NCI-H1694 treated with DMSO at 0.1 percent for 48 hours (cell line): ENCODE results near the gene POLH.
"Not testable (repeated sequence)": the region's sequence is repeated elsewhere in the genome, so short reads cannot be mapped to it uniquely, and the experiment has no call there.

Source experiments
- DNase-seq: peaks from one replicate; lab custom pipeline; 2025; lab: John Stamatoyannopoulos, UW

POLH gene

GRCh38 chr6:43575772-43576551 is at the start of gene POLH, which contains the start of gene XPO5:
Gene POLH, plus strand, starts transcription at chr6:43576185. Its CDS starts 6,135 bp downstream, at chr6:43582320.
Gene XPO5, minus strand, starts transcription at chr6:43576038. Its CDS starts 174 bp downstream, at chr6:43575864.
- peak; percentile 74 for DNase-seq

DNA sequence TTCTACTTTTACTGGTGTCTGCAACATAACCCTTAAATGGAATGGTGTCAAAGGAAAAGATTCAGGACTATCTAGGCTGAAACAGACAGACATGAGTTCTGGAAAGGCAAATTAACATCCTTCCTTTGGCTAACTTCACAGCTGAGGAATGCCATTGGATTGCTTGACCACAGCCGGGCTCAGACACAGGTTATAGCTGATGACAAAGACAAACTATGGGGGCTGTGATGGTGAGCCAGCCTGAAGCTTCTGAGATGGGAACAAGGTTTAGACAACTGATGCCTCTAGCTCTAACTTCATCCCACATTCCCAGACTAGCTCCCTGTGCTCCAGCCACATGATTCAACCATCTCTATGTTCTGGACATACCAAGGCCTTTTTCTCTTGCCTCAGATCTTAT is 43.8 kb upstream of the POLH start:
- no peak for DNase-seq

GRCh38 chr6:43538986-43539385 is 37.0 kb upstream of the POLH start:
- not testable (repeated sequence) for DNase-seq

GRCh38 chr6:43539409-43539808 is 36.6 kb upstream of the POLH start:
- not testable (repeated sequence) for DNase-seq

DNA sequence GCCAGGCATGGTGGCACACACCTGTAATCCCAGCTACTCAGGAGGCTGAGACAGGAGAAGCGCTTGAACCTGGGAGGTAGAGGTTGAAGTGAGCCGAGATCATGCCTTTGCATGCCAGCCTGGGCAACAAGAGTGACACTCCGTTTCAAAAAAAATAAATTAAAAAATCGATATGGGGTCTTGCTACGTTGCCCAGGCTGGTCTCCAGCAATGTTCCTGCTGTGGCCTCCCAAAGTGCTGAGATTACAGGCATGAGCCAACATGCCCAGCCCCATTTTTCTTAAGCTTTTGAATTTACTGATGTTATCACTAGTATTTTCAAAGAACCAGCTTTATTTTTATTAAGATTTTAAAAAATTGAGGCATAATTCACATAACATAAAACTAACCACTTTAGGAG is 35.5 kb upstream of the POLH start:
- no peak for DNase-seq

GRCh38 chr6:43541774-43542471 is 34.1 kb upstream of the POLH start:
- no peak for DNase-seq

DNA sequence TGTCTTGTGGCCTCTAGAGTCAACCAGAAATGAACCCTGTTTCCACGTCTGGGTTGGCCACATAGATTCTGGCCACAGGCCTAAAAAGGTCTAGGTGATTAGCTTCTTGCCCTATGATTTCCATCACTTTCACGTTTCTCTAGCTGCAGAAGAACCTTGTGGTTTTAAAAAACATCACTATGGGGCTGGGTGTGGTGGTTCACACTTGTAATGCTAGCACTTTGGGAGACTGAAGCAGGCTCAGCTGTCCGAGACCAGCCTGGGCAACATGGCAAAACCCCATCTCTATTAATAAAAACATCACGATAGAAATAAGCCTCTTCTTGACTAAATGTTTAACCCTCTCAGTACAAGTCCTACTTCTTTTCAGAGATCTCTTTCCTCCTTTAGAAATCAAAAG is 31.5 kb upstream of the POLH start:
- DNase-seq: no peak

- no peak for DNase-seq
Measured at GRCh38 chr6:43547222-43547621, 28.8 kb upstream of the POLH start.

GRCh38 chr6:43557620-43558019 is 18.4 kb upstream of the POLH start:
- not testable (repeated sequence) for DNase-seq

DNA sequence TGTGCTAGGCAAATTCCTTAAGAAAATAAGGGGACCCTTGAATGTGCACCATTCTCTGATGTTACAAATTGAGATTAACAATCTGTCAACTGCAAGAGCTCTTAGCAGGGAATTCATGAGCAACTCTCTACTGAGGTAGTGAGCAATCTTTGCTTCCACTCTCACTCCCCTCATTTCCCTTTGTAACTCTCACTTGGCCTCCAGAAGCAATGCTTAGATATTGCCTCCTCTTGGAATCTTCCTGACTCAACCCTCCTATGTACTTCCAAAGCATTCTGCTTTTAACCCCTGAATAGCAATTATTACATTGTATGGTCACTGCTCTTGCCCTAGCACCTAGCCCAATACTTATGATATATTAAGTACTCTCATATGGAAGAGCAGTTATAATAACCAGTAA is 16.7 kb upstream of the POLH start:
- no peak for DNase-seq

GRCh38 chr6:43570876-43571441 is 5.0 kb upstream of the POLH start:
- no peak for DNase-seq

DNA sequence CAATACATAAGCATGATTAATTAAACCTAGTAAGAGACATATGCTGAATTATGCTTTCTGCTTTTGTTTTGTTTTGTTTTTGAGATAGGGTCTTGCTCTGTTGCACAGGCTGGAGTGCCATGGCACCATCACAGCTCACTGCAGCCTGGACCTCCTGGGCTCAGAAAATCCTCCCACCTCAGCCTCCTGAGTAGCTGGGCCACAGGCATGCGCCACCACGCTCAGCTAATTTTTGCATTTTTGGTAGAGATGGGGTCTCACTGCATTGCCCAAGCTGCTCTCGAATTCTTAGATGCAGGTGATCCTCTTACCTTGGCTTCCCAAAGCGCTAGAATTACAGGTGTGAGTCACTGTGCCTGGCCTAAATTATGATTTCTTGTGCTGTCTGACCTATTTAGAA is 4.0 kb upstream of the POLH start:
- no peak for DNase-seq

DNA sequence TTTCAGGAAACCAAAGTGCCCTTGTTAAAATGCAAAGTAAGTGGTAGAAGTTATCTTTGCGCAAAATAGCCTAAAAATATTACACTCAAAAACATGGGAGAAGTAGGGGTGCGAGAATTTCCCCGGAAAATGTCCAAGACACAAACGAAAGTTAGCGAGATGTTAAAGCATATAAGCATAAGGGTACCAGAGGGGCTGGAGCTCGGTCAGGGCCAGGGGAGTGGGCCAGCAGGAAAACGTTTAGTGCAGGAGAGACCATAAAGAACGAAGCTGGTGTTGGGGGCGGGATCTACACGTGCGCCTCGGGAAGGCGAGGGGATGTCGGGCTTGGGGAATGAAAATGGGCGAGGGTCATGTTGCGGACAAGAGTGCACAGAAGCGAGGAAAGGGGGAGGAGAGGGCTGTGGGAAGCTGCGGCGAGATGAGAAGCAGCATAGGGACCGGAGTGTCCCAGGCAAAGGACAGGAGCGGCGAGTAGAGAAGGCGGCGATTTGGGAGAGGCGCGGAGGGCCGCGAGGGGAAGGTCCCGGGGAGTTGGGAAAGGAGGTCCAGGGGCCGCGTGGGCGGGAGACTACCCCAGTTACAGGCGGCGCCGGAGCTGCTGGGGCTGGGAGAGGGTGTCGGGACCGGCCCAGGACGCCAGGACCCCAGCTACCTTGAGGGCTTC is 747 bp upstream of the POLH start:
- DNase-seq: no peak

DNA sequence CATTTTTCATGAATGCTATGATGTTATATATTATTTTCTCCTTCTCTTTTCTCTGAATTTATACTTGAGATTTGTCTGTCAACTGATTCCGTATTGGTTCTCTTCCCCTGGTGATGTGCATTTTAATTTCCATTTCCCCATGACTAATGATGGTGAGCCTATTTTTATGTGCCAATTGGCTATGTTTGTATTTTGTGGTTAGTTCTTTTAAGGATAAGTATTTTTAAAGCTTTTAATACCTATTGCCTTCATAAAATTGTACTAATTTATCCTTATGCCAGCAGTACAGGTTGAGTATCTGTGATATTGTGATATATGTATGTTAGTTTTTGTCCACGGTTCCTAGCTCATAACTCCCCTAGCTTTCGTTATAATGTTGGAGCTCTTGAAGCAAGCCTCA is 2.8 kb downstream of the POLH start:
- no peak for DNase-seq

DNA sequence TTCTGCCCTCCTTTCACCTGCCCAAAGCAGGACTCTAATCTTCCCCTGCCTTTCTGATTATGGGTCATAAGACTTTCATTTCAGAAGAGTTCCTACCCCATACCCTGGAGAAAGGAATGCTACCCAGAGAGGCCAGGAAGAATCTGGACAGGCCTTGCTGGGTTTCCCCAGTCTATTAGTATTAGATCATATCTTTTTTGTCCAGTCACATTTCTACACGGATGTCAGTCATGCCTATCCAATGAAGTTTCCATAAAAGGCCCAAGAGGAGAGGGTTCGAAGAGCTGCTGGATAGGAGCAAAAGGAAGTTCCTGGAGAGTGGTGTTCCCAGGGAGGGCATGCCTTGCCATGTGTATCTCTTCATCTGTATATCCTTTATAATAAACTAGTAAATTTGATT is 3.2 kb downstream of the POLH start:
- DNase-seq: no peak

DNA sequence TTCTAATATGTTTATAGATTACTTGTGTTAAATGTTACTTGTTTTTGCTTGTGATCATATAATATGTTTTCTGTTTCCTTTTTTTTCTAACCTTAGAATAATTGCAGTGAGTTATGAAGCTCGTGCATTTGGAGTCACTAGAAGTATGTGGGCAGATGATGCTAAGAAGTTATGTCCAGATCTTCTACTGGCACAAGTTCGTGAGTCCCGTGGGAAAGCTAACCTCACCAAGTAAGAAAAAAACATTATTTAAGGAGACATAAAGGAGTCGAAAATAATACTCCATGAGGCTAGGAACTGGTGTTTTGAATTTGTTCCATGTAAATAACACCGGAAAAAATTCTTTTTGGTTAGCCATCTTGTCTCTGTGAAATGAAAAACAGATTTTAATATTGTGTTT is 6.9 kb downstream of the POLH start:
- no peak for DNase-seq

GRCh38 chr6:43584892-43585570 is 9.0 kb downstream of the POLH start:
- DNase-seq: no peak

- DNase-seq: no peak
Measured at GRCh38 chr6:43588194-43588593, 12.2 kb downstream of the POLH start.

GRCh38 chr6:43589564-43589963 is 13.6 kb downstream of the POLH start:
- DNase-seq: not testable (repeated sequence)

- DNase-seq: no peak
Measured at GRCh38 chr6:43593938-43594337, 18.0 kb downstream of the POLH start.

DNA sequence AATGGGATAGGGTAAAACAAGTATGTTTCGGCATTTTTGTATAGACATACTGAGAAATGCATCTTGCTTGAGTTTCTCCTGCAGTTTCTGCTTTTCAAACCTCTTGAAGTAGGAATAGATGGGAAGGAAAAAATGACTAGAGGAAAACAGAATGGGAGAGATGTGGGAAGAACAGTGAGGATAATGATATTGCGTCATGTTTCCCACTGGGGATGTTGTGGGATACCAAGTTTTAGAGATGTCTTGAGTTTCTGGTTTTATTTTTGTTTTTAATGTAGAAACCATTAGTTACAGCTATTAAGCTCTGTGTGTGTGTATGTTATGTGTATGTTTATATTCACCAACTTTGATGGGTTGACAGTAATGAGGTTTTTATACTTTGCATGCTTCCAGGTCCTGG is 24.6 kb downstream of the POLH start:
- no peak for DNase-seq

- no peak for DNase-seq
Measured at GRCh38 chr6:43604174-43604573, 28.2 kb downstream of the POLH start.
